Fibroblast of skin of right biceps (primary cell): ENCODE measurements around the gene SLFN13.
"Not testable (repeated sequence)": the region's sequence is repeated elsewhere in the genome, so short reads cannot be mapped to it uniquely, and the experiment has no call there.

Experiments
- DNase-seq: peaks from one replicate; pipeline ENCODE4 v3.0.0-alpha.2; 2013

SLFN13 gene

GRCh38 chr17:35448214-35448898 is at the start of gene SLFN13:
Gene SLFN13 (minus strand): TSS chr17:35448766. CDS start chr17:35445680, 3,086 bp downstream.
- peak; percentile 50 for DNase-seq

DNA sequence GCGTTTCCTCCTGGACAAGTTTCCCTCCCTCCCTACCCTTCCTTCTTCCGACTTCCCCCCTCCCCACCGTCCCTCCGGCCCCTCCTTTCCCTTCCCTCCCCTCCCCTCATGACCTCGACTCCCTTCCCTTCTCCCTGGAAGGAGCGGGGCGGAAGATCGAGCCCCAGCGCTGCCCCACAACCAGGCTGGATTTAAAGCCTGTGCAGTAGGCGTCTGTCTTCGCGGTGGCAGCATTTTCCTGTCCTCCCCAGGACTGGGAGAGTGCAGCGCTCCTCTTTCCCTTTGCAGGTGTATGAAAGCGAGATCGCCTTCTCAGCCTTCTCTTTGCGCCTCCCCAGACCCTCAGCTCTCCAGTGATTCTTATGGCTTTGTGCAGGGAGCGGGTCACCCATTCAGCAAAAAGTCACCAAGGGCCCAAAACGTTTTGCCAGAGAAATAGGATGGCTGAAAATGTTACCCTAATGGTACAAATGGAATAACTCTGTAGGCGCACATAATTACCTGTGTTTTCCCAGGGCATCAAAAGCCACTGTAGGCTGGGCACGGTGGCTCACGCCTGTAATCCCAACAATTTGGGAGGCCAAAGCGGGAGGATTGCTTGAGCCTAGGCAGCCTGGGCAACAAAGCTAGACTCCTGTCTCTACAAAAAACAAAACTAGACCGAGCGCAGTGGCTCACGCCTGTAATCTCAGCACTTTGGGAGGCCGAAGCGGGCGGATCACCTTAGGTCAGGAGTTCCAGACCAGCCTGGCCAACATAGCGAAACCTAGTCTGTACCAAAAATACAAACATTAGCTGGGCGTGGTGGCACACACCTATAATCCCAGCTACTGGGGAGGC is 48.1 kb upstream of the SLFN13 start:
- DNase-seq = no peak

- no peak for DNase-seq
Observed at GRCh38 chr17:35493040-35493439, 44.5 kb upstream of the SLFN13 start.

- DNase-seq = no peak
Observed at GRCh38 chr17:35491417-35491816, 42.9 kb upstream of the SLFN13 start.

DNA sequence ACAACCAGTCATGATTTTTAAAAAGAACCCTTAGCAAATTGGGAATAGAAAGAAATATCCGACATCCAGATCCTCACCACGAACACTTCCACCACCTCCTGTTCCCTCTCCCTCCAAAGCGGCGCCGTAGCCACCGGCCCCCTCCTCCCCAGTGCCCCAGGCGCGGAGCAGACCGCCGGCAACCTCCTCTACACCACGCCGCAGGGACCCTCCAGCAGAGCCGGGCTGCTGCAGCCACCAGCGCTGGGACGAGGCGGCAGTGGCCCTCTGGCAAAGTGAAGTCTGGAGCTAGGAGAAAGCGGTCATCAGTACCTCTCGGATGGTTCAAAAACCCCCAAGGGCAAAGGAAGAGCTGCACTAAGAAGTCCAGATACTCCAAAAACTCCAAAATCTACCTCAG is 41.4 kb upstream of the SLFN13 start:
- DNase-seq = no peak

- no peak for DNase-seq
Observed at GRCh38 chr17:35488991-35489390, 40.4 kb upstream of the SLFN13 start.

DNA sequence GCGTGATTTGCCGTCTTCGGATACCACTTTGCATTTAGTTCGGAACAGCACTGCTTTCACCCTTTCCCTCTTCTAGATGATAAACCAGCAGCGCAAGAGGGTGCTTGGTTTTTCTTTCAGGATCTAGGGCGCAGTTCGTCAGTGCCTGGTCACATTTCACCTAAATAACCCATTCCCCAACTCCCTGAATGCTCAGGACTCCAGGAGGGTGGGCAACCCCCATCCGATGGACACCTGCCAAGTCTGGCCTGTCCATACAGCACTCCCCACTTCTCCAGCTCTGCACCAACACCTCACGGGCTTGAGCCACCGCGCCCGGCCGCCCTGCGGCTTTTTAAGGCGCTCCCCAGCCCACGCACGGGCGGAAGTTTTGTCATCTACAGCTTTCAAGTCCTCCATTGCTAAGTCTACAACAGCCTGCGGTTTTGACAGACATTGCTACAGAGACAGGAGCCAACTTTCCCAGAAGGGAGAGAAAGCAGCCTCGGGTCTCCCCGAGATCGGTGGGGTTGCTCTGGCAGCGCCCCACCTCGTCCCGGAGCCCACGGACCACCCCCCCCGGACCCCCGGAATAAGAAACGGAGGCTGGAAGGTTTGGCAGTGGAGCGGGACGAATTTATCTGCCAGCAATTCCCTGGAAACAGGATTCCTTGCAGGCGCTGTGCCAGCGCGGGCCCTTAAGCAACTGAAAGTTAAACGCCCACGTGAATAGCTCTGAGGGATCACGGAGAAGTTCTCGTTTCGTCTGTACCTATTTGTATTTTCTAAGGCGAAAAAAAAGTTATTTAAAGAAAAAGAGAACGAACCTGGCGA is 38.6 kb upstream of the SLFN13 start:
- peak; percentile 55 for DNase-seq

DNA sequence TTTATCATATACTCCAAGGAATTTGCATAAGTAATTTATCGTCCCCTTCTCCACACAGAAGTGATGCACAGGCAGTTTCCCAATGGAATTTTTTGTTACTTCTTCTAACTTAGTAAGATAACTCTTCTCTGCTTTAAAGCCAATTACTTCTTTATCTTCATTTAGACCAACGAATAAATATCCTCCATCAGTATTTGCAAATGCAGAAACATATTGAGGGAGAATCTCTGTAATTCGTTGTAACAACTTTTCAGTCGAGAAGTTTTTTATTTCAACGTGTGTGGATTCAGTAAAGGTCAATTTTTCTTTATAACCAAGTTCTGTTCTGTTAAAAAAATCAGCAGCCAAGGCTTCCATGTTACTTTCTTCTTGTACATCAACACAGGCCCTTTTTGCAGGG is 30.7 kb upstream of the SLFN13 start:
- no peak for DNase-seq

GRCh38 chr17:35477248-35477647 is 28.7 kb upstream of the SLFN13 start:
- DNase-seq = no peak

GRCh38 chr17:35476283-35476820 is 27.8 kb upstream of the SLFN13 start:
- no peak for DNase-seq

DNA sequence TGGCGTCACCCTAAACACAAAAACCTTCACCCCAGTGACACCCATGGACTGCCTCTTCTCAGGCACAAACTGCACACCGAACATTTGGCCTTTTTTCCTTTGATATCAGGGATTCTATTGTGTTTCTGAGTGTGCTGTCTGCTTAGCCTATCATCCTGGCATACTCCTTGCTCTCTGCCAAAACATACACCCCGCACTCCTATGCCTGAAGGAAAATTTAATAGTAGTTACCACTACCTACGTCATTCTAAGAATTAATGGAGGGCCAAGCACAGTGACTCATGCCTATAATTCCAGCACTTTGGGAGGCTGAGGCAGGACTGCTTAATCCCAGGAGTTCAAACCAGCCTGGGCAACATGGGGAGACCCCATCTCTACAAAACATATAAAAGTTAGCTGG is 19.9 kb upstream of the SLFN13 start:
- no peak for DNase-seq

DNA sequence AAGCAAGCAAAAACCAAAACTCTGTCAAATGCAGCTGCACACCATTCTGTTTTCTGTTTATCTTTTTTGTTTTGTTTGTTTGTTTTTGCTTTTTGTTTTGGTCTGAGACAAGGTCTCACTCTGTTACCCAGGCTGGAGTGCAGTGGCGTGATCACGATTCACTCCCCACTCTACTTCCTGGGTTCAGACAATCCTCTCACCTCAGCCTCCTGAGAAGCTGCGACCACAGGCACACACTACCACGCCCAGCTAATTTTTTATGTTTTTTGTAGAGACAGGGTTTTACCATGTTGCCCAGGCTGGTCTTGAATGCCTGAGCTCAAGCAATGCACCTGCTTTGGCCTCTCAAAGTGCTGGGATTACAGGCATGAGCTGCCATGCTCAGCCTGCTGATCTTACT is 19.3 kb upstream of the SLFN13 start:
- DNase-seq = no peak

GRCh38 chr17:35460354-35460851 is 11.8 kb upstream of the SLFN13 start:
- DNase-seq = no peak

DNA sequence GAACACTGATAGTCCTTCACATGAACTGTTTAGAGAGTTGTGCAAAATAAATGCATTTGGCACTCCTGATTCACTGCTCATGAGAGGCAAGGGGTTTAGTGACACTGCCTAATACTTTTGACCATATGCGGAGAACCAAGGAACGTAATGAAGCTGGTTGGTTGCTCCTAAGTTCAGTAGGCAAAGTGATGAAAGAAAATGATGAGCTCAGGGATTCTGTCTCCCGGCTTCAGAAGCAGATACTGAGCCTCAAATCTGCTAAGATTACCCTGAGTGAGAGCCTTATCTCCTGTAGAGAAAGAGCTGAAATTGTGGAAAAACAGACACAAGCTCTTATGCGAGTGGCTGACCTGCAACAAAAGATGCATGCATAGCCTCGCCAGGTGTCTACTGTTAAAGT is 5.5 kb upstream of the SLFN13 start:
- DNase-seq = not testable (repeated sequence)

DNA sequence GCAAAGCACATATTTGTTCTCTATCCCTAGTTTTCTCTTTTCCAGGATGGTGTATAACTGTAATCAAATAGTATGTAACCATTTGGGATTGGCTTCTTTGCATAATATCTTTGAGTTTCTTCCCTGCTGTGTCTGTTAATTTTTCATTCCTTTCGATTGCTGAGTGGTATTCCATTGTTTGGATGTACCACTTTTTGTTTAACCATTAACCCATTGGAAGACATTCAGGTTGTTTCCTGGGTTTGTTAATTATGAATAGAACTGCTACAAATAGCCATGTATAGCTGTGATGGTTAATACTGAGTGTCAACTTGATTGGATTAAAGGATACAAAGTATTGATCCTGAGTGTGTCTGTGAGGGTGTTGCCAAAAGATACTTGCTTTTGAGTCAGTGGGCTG is 4.6 kb upstream of the SLFN13 start:
- no peak for DNase-seq

DNA sequence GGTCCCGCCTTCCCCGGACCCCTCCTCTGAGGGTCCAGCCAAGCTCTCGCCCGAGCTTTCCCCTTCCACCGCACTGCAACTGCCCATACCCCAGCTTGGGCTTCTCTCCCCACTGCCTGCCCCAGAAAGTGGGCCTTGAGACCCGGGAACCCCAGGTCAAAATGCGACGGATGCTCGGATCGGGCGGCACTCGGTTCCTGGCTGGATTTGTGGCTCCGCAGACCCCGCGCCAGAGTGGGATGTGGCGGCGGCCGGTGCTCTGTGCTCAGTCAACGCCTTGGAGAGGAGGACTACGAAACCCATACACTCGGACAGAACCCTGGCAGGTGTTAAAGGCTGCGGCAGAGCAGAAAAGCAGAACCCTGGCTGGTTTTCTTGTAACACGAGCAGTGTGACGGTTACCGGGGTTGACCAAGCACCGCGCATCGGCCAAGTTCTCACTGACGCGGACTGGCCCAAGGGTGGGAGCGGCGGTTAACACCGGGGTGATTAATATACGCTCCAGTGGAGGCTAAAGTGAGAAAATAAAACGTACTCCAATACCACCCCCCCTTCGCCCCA is 885 bp upstream of the SLFN13 start:
- DNase-seq = no peak

DNA sequence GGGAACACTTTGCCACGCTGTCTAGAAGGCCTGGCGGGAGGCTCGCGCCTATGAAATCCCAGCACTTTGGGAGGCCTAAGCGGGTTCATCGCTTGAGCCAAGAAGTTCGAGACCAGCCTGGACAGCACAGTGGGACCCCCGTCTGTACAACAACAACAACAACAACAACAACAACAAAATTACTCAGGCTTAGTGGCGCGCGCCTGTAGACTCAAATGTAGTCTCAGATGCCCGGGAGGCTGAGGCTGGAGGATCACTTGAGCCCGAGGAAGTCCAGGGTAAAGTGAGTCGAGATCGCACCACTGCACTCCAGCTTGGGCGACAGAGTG is 297 bp upstream of the SLFN13 start:
- no peak for DNase-seq

DNA sequence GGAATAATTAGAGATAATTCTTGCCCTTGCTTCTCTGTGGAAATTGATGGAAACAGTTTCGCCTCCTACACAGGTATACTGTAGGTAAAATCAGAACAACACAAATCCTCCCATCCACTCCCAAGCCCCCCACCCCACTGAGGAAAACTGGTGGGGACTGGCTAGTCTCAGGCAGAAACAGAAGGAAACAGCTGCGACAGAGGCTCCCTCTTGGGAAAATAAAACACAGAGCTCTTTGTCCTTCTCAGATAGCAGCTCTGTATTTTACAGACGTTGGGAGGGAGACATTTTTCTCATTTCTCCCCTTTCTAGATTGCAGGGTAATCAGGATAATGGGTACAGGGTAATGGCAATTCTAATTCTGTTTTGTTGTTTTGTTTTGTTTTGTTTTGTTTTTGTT is 1.1 kb downstream of the SLFN13 start:
- no peak for DNase-seq

- DNase-seq = no peak
Observed at GRCh38 chr17:35438433-35438832, 10.1 kb downstream of the SLFN13 start.

GRCh38 chr17:35433075-35433894 is 15.3 kb downstream of the SLFN13 start:
- DNase-seq = peak; percentile 100

GRCh38 chr17:35432176-35433074 is 16.1 kb downstream of the SLFN13 start, which contains the start of gene SLFN12:
Gene SLFN12 (minus strand): TSS chr17:35432500. CDS start chr17:35423028, 9,472 bp downstream.
- DNase-seq = peak; percentile 95
